HG03196 (cell line): ENCODE data around the gene SLC6A7.

ENCODE experiments used
- ATAC-seq: cut with Tn5 transposase; IDR thresholded peaks from one replicate; pipeline ENCODE4 v1.9.1; 2021; ENCODE audit not compliant: unreplicated experiment

SLC6A7 gene

DNA sequence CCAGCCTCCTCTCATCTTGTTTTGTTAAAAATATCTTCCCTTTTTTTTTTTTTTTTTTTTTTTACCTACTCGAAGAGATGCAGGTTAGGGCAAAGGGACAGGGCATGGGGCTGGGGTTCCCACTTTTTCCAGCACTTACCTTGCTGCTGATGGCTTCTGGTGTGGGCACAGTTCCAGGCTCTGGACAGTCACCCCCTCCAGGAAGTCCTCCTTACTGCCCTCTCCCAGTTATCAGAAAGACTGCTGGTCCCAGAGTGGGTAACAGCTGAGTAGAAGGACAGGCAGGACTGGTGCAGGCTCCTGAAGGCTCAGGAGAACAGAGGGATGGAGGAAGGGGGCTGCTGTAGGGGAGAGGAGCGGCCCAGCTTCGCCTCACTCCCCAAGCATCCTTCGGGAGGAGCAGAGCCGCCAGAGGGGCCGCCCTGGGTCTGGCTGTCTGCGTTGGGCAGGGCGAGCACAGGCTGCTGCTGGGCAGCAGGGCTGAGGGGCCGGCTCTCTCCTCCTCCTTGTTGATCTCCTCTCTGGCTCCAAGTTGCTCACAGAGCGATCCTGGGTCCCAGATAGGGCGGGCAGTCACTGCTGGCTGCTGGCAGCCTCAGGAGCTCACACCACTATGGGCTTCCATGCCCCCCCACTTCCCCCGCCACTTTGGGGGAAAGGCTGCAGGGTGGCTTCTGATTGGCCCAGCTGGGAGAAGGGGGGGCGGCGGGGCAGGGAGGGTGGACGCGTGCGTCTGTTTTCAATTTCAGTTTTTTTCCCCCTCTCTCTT is 34.4 kb upstream of the SLC6A7 start, which contains the start of gene PDGFRB:
TSS of gene PDGFRB (minus strand) at position 588 of the 769 bp plus-strand sequence. CDS start 18,798 bp downstream, outside the sequence.
- no peak for ATAC-seq

DNA sequence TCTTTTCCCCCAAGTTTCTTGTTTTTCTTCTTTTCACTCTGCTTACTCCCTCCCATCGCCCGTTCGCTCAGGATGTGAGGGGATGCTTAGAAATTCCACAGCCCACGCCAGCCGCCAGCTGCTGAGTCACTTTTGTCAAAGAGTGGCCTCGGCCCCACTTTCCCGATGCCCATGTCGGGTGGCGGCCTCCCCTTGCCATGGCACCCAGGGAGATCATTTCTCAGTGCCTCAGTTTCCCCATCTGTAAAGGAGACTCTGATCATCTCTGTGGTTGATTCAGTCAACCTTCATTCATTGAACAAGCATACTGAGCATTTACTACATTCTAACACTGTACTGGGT is 33.9 kb upstream of the SLC6A7 start:
- ATAC-seq, result no peak

DNA sequence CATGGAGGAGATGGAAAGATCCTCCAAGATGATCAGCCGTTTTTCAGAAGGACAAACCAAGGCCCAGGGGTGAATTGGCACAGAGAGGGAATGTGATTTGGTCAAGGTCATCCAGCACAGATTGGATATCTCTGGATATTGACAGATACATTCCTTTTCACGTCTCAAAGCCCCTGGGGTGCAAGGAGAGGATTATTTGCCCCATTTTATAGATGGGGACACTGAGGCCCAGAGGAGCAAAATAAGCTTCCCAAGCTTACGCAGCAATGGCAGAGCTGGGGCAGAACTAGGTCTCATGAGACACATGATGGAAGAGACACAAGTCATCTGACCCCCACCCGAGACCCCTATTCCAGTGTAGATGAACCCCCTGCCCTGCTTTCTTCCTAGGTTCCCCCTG is 33.3 kb upstream of the SLC6A7 start:
- ATAC-seq, result no peak

DNA sequence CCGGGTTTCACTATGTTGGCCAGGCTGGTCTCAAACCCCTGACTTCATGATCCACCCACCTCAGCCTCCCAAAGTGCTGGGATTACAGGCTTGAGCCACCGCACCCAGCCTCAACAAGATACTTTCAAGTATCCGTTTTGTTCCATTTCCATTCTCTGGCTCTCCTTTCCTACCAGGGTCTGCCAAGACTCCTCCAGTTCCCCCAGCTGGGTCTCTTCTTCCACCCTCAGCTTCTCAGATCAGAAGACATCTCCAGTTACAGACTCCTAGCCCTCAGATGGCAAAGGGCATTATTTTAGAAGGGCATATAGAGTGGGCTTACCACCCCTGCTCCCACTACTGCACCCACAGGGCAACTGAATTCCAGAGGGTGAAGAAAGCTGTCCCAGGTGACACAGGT is 32.7 kb upstream of the SLC6A7 start:
- no peak for ATAC-seq

DNA sequence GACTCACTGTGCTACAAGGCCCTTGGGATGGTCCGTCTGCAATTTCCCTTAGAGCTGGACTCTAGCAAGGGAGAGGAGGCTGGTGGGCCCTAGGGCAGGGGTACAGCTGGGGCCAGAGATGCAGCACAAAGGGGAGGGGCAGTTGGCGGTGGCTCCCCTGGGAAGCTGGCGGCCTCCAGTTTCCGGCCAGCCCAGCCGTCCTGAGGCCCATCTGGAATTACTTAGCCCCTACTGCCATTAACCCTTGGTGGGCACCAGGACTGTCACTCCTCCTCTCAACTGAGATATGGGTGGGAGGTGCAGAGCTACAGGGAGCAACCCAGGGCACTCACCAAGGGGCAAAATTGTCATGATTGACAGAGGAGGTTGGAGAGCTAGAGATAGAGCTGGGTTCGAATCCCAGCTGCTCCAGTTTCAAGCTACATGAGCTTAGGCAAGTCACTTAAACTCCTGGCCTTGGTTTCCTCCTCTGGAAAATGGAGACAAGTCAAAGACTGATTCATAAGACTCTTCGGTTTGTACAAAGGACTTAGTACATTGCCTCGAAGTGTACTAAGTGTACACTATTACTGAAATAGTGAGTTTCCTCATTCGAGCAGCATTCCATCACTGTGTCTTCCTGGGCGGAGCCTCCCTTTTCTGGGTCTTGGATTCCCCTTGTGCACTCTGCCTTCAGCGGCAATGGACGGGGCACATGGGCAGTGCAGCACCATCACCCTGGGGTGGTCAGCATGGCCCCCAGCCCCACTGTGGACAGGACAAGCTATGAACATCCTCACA is 31.5 kb upstream of the SLC6A7 start:
- no peak for ATAC-seq

DNA sequence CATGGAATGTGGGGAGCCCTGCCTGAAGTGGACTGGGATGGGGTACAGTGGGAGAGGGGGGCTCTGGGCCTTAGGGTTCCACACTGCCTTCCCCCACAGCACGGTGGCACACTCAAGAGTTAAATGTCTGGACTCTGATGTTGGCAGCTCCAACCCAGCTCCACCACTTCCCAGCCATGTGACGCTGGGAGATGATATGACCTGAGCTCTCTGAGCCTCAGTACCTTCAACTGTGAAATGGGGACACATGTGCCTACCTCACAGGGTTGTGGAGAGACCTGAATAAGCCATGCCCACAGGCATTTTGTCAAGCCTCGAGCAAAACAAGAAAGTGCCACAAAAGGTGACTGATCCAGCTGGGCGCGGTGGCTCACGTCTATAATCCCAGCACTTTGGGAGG is 30.8 kb upstream of the SLC6A7 start:
- no peak for ATAC-seq

DNA sequence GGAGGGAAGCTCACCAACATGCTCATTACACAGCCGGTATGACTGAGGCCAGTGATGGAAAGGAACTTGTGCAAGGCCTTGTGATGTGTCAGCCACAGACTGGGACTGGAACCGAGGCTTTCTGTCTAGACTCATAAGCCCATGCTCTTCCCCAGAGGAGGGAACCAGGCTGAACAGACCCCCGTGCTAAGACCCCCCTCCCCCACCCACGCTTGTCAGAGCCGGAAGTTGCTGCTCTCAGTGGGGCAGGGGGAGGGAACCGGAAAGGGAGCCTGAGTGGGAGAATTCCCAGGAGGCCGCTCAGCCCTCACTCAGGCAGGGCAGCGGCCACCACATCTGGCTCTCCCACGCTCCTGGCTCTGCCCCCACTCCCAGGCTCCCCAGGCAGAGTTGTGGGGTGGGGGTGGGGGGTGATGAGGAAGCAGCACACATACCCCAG is 30.1 kb upstream of the SLC6A7 start:
- no peak for ATAC-seq

DNA sequence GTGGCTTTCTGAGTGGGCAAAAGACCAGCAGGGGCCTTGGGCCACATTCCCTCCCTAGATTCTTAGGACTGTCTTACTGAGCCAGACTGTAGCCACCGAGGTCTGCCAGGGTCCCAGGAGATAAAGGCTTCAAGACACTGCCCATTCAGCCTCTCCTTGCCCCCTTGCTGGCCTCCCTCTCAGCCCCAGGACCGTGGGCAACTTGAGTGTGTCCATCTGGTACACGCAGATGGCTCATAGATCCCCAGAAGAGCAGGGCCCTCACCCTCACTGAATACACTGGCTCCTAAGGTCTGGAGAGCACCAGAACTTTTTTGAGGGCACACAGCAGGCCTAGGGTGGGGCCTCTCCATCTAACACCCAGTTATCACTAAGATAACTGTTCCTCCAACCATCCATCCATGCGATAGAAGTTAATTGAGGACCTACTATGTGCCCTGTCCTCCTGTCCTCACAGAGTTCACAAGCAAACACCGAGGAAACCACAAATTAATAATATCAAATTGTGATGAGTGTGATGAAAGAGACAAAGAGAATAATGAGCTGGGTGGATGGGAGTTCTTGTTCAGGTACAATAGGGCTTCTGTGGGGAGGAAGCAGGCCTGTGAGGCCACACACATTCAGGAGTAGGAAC is 29.3 kb upstream of the SLC6A7 start:
- no peak for ATAC-seq

DNA sequence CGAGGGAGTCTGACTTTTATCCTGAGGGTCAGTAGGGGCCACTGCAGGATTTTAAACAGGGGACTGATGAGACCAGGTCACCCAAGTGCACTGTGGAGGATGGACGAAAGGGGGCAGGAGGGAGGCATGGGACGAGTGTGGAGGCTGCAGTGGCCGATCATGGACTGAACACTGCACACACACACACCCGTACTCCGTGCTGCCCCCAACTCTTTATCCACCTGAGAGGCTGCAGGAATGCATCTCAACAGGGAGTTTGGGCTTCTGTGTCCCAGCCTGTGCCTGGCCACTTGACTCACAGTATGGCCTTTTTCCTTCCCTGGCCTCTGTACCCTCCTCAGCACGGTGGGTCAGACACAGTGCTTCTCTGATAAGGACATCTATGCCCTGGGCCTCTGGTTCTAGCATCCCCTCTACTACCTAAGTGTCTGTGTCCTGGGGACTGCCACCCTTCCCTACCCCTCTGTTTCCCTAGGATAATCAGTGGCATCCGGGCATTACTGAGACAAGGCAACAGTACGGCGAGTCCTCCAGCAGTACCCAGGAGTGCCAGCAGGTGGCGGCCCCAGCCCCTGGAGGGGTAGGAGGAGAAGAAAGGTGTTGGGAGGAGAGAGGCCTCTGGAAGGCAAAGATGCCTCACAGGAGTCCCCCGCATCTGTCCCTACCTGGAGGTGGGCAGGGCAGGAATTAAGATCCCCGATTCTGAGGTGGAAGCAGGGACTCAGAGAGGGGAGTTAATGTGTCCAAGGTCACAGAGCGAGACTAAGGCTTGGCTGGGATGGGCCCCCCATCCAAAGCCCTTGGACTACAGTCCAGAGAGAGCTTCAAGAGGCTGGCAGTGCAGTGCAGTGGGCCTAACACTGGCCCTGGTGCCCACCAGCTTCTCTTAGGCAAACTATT is 28.4 kb upstream of the SLC6A7 start:
- peak; percentile 64 for ATAC-seq

DNA sequence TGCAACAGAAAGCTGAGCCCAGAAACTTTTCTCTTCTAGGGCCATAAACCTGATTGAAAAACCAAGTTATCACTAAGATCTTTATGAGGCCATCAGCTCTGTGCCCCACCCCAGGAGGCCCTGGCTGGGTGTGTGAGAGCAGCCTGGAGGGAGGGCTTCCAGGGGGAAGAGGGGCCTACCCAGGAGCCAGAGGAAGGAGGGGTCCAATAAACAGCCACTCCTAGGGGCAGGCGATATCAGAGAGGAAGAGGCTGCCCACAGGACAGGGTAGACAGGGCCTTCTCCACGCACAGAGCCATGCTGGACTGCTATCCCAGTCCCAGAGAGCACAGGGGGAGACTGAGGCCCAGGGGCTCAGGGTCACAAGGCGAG is 27.7 kb upstream of the SLC6A7 start:
- ATAC-seq, result no peak

DNA sequence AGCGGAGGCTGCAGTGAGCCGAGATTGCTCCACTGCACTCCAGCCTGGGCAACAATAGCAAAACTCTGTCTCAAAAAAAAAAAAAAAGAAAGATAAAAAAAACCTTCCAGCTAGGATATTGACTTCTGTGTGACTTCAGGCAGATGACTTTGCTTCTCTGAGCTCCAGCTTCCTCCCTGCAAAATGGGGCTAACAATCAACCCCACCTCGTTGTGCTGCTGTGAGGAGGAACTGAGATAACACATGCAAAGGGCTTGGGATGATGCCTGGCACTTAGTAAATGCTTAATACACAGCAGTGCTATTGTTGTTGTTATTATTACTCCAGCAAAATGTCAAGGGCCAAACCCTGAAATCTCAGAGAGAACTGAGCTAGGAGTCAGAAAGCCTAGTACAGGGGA is 26.8 kb upstream of the SLC6A7 start:
- no peak for ATAC-seq

DNA sequence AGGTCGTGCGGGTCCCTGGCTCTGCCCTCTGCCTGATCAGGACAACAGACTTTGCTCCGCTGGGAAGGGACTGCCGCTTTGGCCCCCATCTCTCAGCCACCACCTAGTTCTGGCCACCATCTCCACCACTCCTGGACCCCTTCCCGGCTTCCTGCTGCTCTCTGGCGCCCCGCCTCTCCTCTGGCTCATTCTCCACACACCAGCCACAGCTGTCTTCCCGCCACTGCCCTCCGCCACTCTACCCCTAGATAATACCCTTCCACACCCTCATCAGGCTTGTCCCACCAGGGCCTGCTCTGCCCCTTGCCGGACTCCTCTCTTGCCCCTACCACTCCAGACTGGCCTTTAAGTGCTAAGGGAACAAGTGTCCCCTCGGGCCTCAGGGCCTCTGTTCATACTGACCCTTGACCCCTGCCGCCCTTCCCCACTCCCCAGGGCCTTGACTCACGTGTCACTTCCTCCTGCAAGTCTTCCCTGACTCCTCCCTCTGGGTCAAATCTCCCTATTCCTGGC is 26.3 kb upstream of the SLC6A7 start:
- no peak for ATAC-seq

DNA sequence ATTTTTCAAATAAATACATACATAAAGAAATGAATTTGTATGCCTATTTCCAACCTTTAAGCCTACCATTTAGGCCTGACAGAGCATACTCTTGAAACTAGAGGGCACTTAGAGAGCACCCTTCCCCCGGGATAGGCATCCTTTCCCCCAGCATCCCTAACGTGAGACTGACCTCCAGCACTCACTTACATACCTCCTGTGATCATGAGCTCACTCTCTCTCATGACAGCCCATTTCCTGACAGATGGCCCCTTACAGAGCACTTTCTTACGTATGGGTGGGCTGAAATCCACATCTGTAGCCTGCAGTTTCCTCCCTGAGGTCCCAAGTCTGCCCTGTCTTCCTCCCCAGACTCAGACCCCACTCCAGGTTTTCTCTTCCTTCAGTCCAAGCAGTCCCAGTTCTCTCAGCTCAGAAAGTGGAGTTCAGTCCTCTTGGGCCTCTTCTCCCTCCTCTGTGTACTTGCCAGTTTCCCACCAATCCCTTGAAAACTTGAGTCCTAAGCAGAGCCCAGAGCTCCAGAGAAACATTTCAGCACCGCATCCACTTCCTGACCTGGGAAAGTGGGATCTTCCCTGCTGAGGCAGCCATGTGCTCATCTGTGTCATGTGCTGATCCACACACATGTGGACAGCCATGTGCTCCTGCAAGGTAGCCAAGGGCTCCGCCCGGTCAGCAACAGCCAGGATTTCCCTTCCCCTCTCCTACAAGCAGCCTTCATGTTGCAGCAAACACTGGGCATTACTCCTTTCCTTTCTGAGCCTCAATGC is 25.5 kb upstream of the SLC6A7 start:
- ATAC-seq, result no peak

DNA sequence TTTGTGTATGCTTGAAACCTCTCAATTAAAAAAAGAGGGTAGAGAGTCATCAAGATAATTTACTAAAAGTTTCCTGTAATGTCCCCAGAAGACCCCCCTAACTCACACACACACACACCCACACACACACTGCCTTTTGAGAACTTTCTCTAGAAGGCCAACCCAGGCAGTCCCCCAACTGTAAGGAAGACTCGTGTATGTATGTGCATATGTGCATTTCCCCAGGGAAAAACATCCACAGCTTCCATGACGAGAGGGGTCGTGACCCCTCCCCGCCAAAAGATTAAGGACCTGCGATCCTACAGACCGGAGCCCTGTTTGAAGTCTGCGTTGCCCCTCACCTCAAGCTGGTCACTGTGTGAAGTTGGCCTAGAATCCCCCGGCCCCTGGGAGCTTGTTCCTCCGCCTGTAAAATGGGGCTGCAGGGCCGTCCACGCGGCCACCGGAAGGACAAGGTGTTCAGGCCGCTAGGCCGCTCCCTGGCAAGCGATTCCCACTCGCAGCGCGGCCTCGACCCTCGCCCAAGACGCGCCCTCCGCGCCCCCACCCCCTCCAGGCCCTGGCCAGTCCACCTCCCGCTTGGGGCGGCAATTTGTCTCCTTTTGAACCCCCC is 23.7 kb upstream of the SLC6A7 start:
- ATAC-seq, result no peak

DNA sequence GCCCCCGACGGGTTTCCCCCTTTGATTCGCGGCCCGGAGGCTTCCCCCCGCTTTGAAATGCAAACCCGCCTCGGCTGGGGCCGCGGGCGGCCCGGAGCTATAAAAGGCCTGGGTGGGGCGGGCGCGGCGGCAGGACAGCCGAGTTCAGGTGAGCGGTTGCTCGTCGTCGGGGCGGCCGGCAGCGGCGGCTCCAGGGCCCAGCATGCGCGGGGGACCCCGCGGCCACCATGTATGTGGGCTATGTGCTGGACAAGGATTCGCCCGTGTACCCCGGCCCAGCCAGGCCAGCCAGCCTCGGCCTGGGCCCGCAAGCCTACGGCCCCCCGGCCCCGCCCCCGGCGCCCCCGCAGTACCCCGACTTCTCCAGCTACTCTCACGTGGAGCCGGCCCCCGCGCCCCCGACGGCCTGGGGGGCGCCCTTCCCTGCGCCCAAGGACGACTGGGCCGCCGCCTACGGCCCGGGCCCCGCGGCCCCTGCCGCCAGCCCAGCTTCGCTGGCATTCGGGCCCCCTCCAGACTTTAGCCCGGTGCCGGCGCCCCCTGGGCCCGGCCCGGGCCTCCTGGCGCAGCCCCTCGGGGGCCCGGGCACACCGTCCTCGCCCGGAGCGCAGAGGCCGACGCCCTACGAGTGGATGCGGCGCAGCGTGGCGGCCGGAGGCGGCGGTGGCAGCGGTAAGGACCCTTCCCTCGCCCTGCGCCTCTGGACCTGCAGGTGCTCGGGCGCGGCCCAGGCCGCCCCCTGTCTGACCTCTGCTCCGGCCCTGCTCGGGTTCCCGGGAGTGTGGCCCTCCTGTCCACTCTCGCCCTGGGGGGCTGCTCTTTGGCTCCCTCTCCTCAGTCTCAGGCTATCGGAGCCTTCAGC is 23.0 kb upstream of the SLC6A7 start, which contains the start of gene CDX1:
TSS of gene CDX1 (plus strand) at position 129 of the 862 bp plus-strand sequence. CDS start at position 228, 99 bp downstream.
- ATAC-seq, result no peak

DNA sequence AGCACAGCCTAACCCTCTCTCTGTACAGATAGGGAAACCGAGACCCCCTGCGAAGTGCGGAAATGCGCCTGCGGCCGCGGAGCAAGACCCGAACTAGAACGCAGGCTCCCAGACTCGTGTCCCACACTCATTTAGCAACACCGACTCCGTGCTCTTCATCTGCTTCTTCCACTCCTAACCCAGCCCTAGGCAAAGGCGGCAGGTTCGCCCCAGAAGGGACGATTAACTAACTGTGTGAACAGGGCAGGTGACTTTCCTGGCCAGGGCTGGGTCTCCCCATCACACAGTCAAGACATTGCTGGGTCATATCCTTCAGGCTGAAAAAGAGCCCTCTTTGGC is 22.4 kb upstream of the SLC6A7 start:
- no peak for ATAC-seq

DNA sequence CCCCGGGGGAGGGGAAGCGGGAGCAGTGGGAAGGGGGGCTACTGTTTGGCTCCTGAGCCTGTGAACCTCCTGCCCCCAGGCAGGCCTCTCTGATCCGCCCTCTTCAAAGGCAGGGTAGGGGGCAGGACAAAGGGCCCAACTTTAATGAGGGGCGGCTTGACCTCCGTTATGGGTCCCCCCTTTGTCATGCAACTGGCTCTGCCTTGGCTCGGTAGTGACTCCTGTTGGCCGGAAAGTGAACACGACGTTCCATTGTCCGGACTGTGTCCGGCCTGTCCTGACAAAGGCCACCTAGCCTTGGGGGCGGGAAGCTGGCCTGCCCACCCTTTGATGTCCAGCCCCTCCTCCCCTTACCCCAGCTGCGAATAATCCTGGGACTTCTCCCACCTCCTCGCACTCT is 22.0 kb upstream of the SLC6A7 start:
- no peak for ATAC-seq

DNA sequence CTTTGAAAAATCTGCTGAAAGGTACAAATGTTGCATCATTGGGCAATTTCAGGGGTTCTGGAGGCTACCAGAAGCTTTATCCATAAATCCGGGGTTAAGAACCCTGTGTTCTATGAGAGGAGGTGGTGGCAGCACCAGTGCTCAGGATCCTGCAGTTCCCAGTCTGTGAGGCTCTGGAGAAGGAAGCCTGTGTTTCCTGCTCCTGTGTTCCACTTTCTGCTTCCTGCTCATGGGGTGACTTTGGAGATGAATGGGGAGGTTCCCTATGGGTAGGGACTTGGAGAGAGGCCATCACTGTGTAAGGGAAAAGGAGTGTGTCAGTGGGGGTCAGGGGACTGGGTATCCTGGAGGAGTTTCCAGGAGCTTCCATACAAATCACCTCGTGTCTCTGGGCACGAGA is 21.0 kb upstream of the SLC6A7 start:
- ATAC-seq, result no peak

DNA sequence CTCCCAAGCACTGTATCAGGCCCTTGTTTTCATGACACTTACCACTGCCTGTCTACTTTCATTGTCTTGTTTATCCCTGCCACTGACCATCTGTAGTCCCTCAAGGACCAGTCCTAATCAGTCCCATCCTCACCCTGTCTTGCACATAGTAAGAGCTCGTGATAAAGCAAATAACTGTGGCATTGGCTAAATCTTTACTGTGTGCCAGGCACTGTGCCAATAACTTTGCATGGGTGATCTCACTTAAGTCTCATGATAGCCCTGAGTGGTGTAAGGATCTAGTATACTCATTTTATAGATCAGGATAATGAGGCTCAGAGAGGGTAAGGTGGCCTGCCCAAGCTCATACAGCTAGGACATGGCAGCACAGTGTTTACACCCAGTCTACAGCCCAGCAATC is 17.7 kb upstream of the SLC6A7 start:
- ATAC-seq, result no peak
